Measurements from ENCODE around the gene PRMT9.

PRMT9 gene

DNA sequence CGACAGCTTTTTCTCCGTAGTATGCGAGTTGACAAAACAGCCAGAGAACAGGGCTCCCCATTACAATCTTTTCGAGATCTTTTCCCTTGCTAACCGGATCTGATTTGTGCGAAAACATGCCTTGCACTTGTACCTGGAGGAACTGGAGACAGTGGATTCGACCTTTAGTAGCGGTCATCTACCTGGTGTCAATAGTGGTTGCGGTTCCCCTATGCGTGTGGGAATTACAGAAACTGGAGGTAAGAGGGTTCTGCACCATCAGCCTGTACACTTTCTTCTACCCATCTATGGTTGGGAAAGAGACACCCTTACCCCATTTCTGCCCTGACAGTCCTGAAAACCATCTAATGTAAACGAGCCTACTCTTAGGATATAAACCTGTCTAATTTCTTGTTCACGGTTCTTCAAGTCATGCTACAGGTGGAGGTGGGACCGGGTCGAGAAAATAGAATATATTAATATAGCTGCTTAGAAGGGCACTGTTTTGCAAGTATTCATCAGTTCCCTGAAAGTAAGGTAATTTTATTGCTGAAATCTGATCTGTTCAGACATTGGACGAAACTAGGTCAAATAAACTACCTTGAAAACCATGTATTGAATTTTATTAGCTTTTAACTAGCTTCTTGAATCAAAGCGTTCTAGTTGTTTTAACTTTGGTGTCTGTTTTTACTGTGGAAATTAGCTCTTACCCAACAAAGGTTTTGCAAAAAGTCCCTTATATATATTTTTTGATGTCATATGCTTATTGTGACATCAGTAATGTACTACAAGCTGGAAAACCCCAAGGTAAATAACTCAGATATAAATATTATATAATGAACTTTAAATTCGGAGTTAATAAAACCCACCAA, 65.9 kb downstream of the PRMT9 start:
- DNase-seq (ENCODE audit: low read depth) = no peak

- peak; percentile 98 for DNase-seq (ENCODE audit: low read depth)
Measured at GRCh38 chr4:147617173-147617840, 66.7 kb downstream of the PRMT9 start, which contains the start of gene TMEM184C. TSS of gene TMEM184C (plus strand) at chr4:147617397. CDS start at chr4:147617957, 560 bp downstream.

DNA sequence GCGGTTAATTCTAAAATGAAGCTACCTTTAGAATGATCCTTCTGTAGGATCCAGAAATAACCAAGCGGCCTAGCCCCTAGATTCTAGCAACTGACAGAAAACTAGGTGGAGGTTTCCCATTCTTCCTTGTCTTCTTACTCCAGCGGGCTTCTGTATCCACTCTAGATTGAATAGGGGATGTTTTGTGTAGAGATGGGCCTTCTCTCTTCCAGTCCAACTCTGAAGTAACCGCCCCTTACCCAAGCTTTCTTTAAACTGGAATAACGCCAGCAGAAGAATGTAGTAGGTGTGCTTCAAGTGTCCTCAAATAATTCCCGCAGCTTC, 67.2 kb downstream of the PRMT9 start:
- no peak for DNase-seq (ENCODE audit: low read depth)

DNA sequence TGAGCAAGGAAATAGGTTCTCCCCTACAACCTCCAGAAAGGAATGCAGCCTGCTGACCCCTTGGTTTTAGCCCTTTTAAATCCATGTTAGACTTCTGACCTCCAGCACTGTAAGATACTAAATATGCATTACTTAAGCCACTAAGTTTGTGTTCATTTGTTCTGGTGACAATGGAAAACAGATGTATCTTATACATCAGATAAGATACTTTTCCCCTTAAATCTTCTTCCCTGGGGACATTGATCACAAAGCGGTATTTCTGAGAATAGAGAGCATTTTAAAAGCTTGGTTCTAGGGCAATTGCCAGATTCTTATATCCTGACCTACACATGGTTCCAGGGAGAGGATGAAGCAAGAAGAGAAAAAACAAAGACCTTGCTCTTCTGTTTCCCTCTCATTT, 73.3 kb downstream of the PRMT9 start:
- no peak for DNase-seq (ENCODE audit: low read depth)

DNA sequence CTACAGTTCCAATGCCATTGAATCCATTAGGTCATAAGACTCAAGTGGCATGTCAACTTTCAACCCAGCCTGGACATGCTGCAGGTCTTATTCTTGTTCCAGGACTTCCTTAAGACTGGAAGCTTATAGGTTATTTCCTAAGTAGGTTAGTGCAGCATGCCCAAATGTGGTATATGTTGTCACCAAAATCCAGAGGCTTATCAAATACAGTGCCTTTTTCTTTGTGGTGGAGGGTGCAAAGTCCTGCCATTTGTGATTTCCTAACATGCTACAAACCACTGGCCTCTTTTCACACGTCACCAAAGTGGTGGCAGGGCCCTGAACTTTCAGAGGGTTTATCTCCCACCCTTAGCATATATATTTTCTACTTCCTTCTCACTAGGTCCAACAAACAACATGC, 76.5 kb downstream of the PRMT9 start:
- no peak for DNase-seq (ENCODE audit: low read depth)

- no peak for DNase-seq (ENCODE audit: low read depth)
Measured at GRCh38 chr4:147605499-147605898, 78.5 kb downstream of the PRMT9 start.

DNA sequence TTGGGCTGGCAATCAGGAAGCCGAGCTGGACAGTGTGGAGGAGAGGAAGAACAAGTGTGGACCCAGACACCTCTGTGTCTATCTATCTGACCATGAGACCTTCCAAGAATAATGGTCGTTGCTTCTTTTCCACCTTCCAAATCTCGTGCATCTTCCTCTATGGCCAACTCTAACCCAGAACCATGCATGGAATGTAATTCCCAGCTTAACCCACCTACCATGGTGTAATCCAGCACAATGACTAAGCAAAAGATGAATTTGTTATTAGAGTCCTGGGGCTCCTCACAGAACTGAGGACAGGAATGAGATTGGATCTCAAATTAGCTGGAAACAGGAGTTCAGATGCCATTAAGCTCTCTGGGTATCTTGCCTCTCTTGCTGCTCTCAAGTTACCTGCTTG, 84.2 kb downstream of the PRMT9 start:
- no peak for DNase-seq (ENCODE audit: low read depth)

DNA sequence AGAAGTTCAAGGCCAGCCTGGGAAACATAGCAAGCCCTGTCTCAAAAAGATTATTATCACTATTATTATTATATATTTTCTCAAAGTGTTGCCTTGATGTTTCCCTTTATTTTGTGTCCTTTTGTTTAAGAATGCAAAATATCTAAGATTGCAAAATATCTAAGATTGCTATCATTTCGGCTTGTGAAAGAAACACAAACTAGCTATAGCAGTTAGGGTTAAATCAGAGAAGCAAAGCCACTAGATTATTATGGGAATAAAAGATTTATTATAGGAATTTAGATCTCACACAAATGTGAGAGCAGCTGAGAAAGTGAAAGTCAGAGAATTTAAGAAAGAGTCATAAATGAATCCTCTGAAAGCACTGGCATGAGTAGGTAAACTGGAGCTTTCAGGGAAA, 84.8 kb downstream of the PRMT9 start:
- no peak for DNase-seq (ENCODE audit: low read depth)

GRCh38 chr4:147597561-147597960, 86.4 kb downstream of the PRMT9 start:
- DNase-seq (ENCODE audit: low read depth) = no peak

DNA sequence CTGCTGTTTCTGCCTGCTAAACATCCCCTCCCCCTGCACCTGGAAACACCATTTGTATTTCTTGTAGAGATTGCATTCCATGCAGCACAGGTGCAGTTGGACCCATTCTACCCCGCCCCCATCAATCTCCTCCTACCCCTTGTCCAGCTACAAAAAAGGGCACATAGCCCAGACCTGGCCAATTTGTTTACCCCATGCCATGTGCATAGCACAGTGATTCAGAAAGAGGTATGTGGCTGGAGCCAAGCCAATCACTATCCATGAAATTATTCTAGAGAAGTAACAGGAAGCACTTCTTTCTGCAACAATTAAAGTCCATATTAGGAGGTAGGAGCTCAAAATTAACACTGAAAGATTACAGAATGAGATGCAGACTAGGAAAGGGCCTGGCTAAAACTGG, 87.0 kb downstream of the PRMT9 start:
- DNase-seq (ENCODE audit: low read depth) = no peak

DNA sequence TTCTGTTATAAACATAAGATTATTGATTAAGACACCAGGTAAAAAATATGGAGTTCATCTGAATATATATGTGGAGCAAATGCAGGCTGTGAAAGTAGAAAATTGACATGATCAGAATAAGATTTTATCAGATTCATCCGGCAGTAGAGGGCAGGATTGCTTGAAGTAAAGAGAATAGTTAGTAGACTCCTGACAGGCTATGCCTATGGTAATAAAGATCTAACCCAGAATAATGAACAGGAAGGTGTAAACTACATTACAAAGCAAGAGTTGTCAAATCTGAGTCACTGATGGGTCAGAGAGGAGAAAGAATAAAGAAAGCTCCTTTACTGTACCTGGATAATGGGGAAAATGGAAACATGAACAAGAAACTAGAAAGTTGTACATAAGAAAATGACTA, 87.6 kb downstream of the PRMT9 start:
- DNase-seq (ENCODE audit: low read depth) = no peak

DNA sequence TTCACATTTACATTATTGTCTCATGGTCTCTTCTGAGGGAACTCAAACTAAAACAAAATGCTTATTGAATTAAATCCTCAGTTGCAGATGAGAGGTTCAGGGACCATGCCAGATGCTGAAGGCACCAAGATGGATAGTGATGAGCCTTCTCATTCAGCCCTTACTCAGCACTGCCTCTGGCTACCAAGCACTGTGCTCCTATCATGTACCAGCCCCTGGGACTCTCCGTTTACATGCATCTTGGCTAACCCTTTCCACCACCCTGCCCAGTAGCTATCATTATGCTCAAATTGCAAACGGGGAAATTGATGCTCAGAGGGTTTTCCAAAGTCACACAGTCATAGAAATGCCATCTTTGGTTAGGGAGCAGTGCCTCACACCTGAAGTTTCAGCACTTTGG, 89.4 kb downstream of the PRMT9 start:
- no peak for DNase-seq (ENCODE audit: low read depth)

DNA sequence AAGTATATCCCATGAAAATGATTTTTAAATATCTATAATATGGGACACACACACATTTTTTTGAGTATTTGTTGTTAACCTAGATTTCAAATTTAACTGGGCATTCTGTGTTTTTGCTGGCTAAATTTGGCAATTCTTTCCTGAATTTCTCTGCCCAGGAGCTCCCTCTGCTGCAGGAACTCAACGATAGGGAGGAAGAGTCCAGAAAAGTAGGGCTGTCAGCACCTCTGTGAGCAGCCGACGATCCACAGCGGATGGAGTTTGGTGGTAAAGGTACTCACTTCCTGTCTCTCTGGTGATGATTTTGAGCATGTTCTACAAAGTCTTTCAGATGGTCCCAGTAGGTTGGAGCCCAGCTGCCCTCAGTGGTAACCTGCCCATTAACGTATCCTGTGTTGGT, 89.9 kb downstream of the PRMT9 start:
- no peak for DNase-seq (ENCODE audit: low read depth)

GRCh38 chr4:147591106-147591505, 92.9 kb downstream of the PRMT9 start:
- DNase-seq (ENCODE audit: low read depth) = no peak

GRCh38 chr4:147590249-147590920, 93.6 kb downstream of the PRMT9 start:
- peak; percentile 6 for DNase-seq (ENCODE audit: low read depth)

- DNase-seq (ENCODE audit: low read depth) = no peak
Measured at GRCh38 chr4:147589586-147589985, 94.4 kb downstream of the PRMT9 start.

Data from activated T-cell treated with anti-CD3 and anti-CD28 coated beads for 24 hours (primary cell).